ENCODE data around the gene PRKCE. TPM values are rescaled to one million over a fixed set of nuclear protein-coding genes. Genes with fewer than 3 reads are reported as not detected.
A peak's percentile ranks its signal among the peaks of the same experiment; 100 is the strongest.

Gene PRKCE
- total and polyA plus RNA-seq, 2 donors (not counting 3 experiments of a cell fraction or from before 2014, with no cell fraction given): 27.9 to 33.9 TPM

- H3K4me1 ChIP-seq (ENCODE audit: control insufficient read depth, extremely low read depth, insufficient read depth, low read length): no peaks in the 10 kb centered on the region
- no peak overlapping the region for H3K4me2 ChIP-seq (ENCODE audit: insufficient read depth, low read length)
- no peak overlapping the region for H2AFZ ChIP-seq (ENCODE audit: low read depth, low read length)
- CTCF ChIA-PET: no interaction called here
- dilution Hi-C loops (cut with MboI; ENCODE audit: extremely low pct_ligation_motif_present, low sequenced_read_pairs): no loop called here
- DNase-seq (ENCODE audit: low read depth, low spot score): no peak
- no peaks in the 10 kb centered on the region for H3K27me3 ChIP-seq (ENCODE audit: control insufficient read depth in 2 of 2, insufficient read depth in 2 of 2, low read length in 2 of 2)
- no peaks in the 10 kb centered on the region for H3K9me1 ChIP-seq (replicated peaks; ENCODE audit: control insufficient read depth, extremely low read depth, insufficient read depth, low read length)
- H3K9me3 ChIP-seq (replicated peaks; ENCODE audit: control insufficient read depth, insufficient read depth, low read length): no peaks in the 10 kb centered on the region
- TF ChIP-seq POLR2AphosphoS5 (IDR thresholded peaks at IDR 0.05; ENCODE audit: insufficient read depth, low read depth, low read length) (no peak), EZH2 (IDR thresholded peaks at IDR 0.05; ENCODE audit: borderline replicate concordance, low read depth, low read length, severe bottlenecking) (no peak), CTCF (IDR thresholded peaks at IDR 0.05; ENCODE audit: extremely low read depth in 1 of 2, insufficient read depth in 1 of 2, low read depth in 1 of 2, low read length in 2 of 2) (no peak), GATA2 (IDR thresholded peaks at IDR 0.05; ENCODE audit: insufficient read depth, insufficient read length, low read depth, low read length) (no peak), POLR2A (IDR thresholded peaks at IDR 0.05; ENCODE audit: low read depth, low read length) (no peak)
- intact Hi-C loops (cut with micrococcal nuclease): no loop called here
- no peaks in the 10 kb centered on the region for H3K79me2 ChIP-seq (ENCODE audit: control insufficient read depth, insufficient read depth, low read length)
- H3K9ac ChIP-seq (replicated peaks; ENCODE audit: extremely low read depth, insufficient read depth, low read length): no peak overlapping the region
- no peak for FAIRE-seq
- POLR2A ChIA-PET: no interaction called here
- H3K4me3 ChIP-seq (replicated peaks in 1 of 3; ENCODE audit: insufficient read depth in 1 of 3, low read depth in 1 of 3, low read length in 3 of 3): no peak overlapping the region
- no peak overlapping the region for H3K27ac ChIP-seq (ENCODE audit: insufficient read depth, low read depth, low read length)
- no TSS peak for BruUV-seq (replicated peaks)
- H3K36me3 ChIP-seq (ENCODE audit: control insufficient read depth in 2 of 2, extremely low read depth in 1 of 2, insufficient read depth in 2 of 2, low read length in 2 of 2): no peaks in the 10 kb centered on the region
- no peaks in the 10 kb centered on the region for H4K20me1 ChIP-seq (replicated peaks; ENCODE audit: control insufficient read depth, extremely low read depth, insufficient read depth, low read length)
These were observed 220.7 kb downstream of the PRKCE start for GRCh38 chr2:45872211-45872610.

GRCh38 chr2:45874344-45874743, 222.9 kb downstream of the PRKCE start:
- H3K4me2 ChIP-seq (ENCODE audit: insufficient read depth, low read length): no peak overlapping the region
- no peak overlapping the region for H3K27ac ChIP-seq (ENCODE audit: insufficient read depth, low read depth, low read length)
- H3K4me1 ChIP-seq (ENCODE audit: control insufficient read depth, extremely low read depth, insufficient read depth, low read length): peaks cover 6% of the 10 kb centered on the region
- dilution Hi-C loops (cut with MboI; ENCODE audit: extremely low pct_ligation_motif_present, low sequenced_read_pairs) (no loop called here), intact Hi-C loops (cut with micrococcal nuclease) (no loop called here)
- no peaks in the 10 kb centered on the region for H3K9me1 ChIP-seq (replicated peaks; ENCODE audit: control insufficient read depth, extremely low read depth, insufficient read depth, low read length)
- no peaks in the 10 kb centered on the region for H3K36me3 ChIP-seq (ENCODE audit: control insufficient read depth in 2 of 2, extremely low read depth in 1 of 2, insufficient read depth in 2 of 2, low read length in 2 of 2)
- H3K79me2 ChIP-seq (ENCODE audit: control insufficient read depth, insufficient read depth, low read length): no peaks in the 10 kb centered on the region
- no peak for TF ChIP-seq MAX (IDR thresholded peaks at IDR 0.05; ENCODE audit: insufficient read depth, insufficient read length)
- no peak for TF ChIP-seq JUN (IDR thresholded peaks at IDR 0.05; ENCODE audit: borderline replicate concordance, insufficient read depth, insufficient read length, low read depth)
- no peak for TF ChIP-seq GATA2 (IDR thresholded peaks at IDR 0.05; ENCODE audit: insufficient read depth, insufficient read length, low read depth, low read length)
- no peak for TF ChIP-seq FOS (IDR thresholded peaks at IDR 0.05; ENCODE audit: borderline replicate concordance, insufficient read depth, low read length)
- no peak for TF ChIP-seq CTCF (IDR thresholded peaks at IDR 0.05; ENCODE audit: extremely low read depth in 1 of 2, insufficient read depth in 1 of 2, low read depth in 1 of 2, low read length in 2 of 2)
- no peak for TF ChIP-seq POLR2AphosphoS5 (IDR thresholded peaks at IDR 0.05; ENCODE audit: insufficient read depth, low read depth, low read length)
- no peak for TF ChIP-seq MYC (IDR thresholded peaks at IDR 0.05; ENCODE audit: low read depth, low read length)
- no peak for TF ChIP-seq POLR2A (IDR thresholded peaks at IDR 0.05; ENCODE audit: low read depth, low read length)
- no peak for TF ChIP-seq EZH2 (IDR thresholded peaks at IDR 0.05; ENCODE audit: borderline replicate concordance, low read depth, low read length, severe bottlenecking)
- ChIA-PET CTCF (interaction anchor here (1.3 kb wide), 1 partner anchor 96 kb away, joined by 3 read pairs; no protein-coding TSS in a partner anchor), POLR2A (no interaction called here)
- no peak overlapping the region for H3K4me3 ChIP-seq (replicated peaks in 1 of 3; ENCODE audit: insufficient read depth in 1 of 3, low read depth in 1 of 3, low read length in 3 of 3)
- H3K9ac ChIP-seq (replicated peaks; ENCODE audit: extremely low read depth, insufficient read depth, low read length): no peak overlapping the region
- no peaks in the 10 kb centered on the region for H4K20me1 ChIP-seq (replicated peaks; ENCODE audit: control insufficient read depth, extremely low read depth, insufficient read depth, low read length)
- no peaks in the 10 kb centered on the region for H3K9me3 ChIP-seq (replicated peaks; ENCODE audit: control insufficient read depth, insufficient read depth, low read length)
- no peaks in the 10 kb centered on the region for H3K27me3 ChIP-seq (ENCODE audit: control insufficient read depth in 2 of 2, insufficient read depth in 2 of 2, low read length in 2 of 2)
- BruUV-seq (replicated peaks): no TSS peak
- H2AFZ ChIP-seq (ENCODE audit: low read depth, low read length): no peak overlapping the region
- peak; percentile 38 for FAIRE-seq
- no peak for DNase-seq (ENCODE audit: low read depth, low spot score)
